Inflammatory macrophage (primary cell): ENCODE measurements around the gene DOCK2.
"Not testable (repeated sequence)": the region's sequence is repeated elsewhere in the genome, so short reads cannot be mapped to it uniquely, and the experiment has no call there.

Experiments
- DNase-seq, 2 donors: peaks; one replicate each; pipeline ENCODE4 v3.0.0-alpha.2; 2020 to 2022

Gene DOCK2

DNA sequence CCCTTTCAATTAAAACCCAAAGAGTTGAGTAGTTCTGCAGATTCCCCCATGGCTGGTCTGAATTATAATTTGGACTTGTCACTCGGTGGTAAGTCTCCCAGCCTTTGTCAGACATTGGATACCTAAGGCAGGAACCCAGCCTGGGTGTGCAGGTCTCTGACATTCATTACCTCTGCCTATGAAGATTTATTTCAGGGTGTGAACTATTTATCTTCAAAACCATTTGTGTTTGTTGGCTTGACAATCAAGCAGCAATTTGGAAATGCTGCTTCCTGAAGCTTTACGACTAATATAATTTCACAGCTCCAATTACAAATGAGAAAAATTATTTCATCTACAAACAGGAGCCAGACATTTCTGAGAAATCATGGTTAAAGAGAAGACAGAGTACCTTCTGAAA lies 160.5 kb downstream of the DOCK2 start:
- DNase-seq, result no peak

DNA sequence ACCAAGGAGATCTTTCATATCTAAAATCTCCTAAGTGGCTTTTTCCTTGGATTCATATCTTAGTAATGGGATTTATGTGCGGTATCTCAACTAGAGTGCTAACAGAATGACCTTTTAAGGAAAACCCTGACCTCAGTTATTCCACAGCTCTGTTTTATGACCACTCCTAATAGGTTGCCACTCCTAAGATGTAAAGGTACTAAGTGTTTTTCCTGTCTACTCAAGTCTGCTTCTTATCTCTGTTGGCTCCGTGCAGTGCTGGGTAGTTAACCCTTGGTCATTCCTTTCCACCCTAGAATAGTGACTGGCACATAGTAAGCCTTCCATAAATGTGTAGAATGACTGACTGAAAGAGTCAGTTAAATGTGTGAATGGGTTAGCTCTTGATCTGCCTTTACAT lies 161.4 kb downstream of the DOCK2 start:
- no peak for DNase-seq

DNA sequence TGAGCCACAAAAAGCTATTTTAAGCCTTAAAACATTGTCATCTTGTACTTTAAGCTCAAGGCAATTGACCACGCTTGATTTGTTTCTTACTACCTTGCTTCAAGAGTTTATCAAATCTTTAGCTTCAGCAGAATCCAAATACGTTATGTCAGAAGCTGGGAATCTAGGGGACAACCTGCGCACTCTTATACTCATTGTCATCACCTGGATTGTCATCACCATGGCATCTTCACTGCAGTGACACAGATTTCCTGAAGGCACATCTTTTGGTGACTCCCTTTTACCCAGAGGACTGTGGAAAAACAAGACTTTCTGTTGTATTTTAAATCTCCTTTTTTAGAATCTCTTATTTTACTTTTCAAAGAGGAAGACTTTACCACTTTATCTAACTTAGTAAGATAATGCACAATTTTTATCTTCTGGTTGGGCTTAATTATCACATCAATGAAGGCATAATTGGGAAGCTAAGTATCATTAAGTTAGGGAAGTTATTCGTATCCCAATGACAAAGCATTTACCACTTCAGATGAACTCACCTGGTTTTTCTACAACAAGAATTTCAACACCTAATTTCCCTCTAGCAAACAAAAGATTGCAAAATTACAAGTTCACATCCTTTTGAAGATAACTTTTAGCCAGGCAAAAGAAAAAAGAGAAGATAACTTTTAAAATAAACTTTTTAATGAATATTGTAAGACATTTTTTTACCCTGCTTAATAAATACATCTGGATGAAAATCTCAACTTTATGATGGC lies 162.0 kb downstream of the DOCK2 start:
- DNase-seq, result no peak

DNA sequence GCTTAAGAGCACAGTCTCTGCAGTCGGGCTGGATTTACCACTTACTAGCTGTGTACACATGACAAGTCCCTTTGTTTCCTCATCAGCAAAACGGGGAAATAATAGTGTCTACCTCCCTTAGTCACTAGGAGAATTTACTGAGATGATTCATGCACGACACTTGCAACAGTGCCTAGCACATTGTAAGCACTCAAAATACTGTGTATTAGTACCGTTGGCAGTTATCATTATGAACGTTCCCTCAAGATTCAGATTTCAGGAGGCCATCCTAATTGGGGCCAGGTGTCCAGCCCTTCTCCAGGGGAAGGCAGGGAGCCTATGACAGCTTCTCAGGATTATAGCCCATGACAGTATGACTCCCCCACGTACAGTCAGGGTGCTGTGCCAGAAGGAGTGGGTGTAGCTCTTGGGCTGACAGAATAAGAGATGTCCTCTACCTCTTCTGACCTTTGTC lies 164.3 kb downstream of the DOCK2 start:
- peak; percentile 89 to 91 for DNase-seq

DNA sequence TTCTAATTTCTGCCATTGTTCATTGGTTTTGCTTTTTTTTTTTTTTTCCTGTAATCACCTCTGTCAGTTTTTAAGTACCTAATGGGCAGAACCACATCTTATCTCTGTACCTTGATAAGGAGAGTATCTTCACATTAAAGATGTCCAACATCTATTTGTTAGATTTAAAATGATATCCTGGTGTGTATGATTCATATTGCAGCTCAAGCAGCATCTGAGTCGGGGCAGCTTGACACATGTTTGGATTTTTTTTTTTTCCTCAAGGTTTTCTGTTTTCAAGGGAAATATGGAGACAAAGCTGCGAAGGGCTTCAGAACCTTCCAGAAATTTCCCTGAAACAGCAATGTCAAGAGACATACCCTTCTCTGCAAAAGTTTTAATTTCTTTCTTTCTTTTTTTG lies 164.7 kb downstream of the DOCK2 start:
- DNase-seq, result no peak

DNA sequence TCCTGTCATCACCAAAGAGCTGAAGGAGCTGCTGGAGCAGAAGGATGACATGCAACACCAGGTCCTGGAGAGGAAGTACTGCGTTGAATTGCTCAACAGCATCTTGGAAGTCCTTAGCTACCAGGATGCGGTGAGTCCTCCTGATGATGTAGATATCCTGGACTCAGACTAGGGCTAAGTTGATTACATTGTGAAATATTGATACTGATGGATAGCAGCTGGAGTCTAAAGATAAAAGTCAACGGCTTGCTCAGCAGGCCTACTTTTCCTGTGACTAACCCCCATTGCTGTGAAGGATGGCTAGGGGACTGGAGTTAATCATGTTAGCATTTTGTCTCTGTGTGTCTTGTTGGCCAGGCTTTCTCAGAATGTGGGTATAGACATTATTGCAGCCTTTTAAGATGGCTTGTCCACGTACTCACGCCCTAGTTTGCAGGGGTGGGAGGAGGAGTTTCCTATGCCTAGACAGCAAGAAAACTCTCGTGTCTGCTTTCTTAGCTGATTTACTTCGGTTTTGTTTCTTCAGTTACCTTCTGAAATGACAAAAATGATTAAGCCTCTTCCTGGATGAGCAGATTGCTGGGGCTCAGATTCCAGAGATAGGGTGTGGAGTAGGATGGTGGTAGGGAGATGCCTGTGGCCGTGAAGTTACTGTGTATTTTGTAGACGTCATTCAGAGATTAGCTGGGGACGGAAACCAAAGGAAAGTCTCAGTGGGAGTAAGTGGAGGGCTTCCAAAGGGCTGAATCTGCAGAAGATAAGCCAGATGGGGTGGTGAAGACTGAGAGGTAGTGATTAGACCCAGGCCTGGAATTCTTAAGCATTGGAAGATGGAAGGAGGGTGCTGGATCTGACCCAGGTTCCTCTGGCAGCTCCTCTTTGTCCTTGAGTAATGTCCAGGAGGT lies 166.3 kb downstream of the DOCK2 start:
- peak; percentile 78 to 86 for DNase-seq

DNA sequence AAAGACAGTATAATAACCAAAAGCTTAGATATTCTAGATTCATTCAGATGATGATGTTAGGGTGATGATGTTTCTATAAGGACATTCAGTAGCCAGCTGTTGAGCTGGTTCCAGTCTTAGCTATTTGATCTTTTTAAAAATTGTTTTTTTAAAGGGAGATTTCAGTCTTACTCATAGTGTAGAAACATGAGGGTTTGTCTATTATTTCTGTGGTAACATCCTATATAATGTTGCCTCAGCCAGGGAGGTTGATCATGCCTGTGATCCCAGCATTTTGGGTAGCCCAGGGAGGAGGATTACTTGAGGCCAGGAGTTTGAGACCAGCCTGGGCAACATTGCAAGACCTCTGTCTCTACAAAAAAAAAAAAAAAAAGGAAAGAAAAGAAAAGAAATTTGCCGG lies 167.8 kb downstream of the DOCK2 start:
- DNase-seq, result no peak

DNA sequence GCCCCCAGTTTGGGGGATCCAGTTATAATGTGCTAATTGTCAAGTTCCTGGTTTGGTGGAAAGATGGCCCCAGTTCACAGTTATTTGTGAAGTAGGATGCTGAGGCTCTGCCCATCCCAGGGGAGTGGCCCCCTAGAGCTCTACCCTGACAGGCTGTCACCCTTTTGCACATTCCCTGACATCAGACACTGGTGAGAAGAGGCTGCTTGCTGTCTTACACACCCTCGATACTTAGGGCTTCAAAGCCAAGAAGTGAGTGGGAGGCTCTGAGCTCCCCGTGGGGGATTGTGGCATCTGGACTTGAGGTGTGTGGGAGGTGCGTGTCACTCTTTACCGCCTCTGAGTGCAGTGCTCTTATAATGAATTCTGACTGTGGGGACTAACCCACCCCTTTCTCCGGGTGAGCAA lies 168.5 kb downstream of the DOCK2 start:
- DNase-seq, result peak; percentile 60 to 89

DNA sequence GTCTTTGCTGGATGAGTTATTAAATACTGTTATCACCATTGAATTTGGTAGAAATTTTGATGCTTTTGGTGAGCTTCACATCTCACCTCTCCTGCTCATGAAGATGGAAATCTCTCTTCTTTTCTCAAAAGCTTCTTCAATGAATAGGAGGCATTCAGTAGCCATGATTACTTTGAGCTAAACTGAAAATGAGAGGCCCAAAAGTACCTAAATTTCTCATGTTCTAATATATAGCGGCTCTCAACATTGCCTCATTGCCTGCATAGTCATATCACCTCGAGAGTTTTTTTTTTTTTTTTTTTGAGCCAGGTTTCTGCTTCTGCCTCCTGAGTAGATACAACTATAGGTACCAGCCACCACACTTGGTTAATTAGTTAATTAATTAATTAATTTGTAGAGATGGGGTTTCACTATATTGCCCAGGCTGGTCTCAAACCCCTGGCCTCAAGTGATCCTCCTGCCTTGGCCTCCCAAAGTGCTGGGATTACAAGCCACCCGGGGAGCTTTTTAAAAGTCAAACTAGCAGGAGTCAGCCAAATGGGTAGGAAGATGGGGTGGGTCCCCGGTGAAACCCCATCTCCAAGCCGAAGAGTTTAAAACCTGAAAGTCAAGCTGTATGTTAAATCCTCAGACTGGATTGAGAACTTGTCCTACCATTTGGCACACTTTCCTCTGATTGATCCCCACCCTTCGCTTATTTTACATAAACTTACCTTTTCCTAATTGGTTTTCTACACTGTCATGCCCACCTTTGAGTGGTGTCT lies 169.0 kb downstream of the DOCK2 start:
- no peak for DNase-seq

DNA sequence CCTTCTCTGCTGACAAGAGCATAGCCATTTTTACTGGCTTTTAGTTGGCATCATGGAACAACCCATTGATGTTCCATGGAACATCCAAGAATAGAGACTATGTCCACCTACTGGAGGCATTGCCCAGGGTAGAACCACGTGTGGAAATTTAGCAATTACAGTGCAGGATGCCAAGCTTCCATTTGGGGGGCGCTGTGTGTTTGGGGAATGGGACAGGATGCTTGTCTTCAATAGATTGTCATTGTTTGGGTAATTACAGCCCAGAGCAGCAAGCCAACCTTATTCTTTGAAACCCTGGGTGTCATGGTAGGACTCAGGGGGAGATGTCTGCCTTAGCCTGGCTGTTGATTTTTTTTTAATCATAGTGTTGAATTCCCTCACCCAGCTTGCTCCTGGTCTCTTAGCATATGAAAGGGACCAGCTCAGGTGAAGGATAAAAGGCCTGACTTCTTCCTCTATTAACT lies 171.1 kb downstream of the DOCK2 start:
- DNase-seq, result no peak

DNA sequence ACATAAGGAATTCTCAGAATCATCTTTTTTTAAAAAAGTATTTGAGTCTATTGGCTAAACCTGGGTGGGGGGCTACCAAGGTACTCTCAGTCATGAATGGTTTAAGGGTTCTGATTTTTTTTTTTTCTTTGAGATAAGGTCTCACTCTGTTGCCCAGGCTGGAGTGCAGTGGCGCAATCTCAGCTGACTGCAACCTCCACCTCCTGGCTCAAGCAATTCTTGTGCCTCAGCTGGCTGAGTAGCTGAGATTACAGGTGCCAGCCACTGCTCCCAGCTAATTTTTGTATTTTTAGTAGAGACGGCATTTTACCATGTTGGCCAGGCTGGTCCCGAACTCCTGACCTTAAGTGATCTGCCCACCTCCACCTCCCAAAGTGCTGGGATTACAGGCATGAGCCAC lies 171.8 kb downstream of the DOCK2 start:
- DNase-seq, result not testable (repeated sequence)

DNA sequence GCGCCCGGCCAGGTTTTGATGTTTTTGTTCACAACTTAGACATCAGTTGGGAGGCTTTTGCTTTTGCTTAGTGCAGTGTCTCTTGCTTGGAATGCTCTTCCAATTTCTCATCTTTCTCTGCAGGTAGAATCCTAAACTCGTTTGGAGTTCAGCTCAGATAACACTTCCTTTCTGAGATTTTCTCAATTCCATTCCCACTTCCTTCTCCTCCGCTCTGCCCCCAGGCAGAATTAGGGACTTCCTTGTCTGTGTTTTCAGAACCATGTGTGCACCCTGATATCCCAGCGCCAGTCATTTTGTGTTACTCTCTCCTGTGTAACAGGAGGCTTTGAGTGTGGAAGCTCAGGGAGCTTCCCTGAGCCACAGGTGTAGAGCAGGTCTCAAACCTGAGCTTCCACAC lies 172.2 kb downstream of the DOCK2 start:
- DNase-seq, result peak in 1 of 2 donors; percentile 50

DNA sequence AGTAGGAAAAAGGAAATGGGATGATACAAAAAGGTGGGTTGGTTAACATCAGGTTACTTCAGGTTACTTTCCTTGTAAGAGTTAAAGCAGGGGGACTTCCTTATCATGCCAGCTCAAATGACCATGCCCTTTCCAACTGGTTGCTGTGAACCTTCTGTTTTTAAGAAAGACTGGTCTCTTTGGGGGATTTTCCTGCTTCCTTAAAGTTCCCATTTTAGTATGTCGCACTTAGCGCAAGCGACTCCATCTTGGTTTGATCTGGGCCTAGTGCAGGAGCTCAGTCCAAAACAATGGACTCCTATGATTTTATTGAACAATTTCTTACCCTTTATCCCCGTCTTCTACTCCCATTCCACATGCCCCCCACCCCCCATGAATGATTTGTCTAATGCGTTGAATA lies 173.4 kb downstream of the DOCK2 start:
- DNase-seq, result no peak

DNA sequence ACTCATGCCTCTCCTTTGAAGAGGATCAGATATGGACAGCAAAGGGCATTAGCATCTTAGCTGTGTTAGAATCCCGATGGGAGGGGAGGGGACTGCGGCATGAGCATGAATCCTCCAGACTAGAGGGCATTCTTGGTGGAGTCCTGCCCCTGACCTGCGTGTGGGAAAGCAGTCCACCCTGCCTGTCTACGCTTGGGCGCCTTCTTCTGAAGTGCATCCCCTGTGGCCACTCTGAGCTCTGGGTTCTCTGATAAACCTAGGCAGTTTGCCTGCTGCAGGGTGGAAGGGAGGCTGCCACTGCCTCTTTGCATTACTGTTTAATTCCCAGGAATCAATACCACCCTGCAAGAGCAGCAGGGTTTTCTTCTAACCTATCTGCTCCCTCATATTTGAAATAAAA lies 173.9 kb downstream of the DOCK2 start:
- no peak for DNase-seq

DNA sequence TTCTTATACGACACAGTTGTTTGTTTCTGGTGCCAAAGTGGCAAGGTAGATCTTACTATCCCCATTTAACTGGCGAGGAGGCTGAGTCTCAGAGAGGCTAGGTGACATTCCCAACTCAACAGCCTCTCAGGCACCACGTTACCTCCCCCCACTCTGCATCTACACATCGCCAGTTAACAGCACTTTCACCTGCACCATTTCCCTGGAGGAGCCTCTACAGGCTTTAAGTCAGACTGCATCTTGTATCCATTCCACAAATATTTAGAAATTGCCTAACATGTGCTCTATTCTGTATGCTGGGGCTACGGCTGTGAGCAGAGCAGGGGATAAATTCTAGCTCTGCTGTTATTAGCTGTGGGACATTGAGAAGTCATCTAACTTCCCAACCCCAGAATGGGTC lies 174.6 kb downstream of the DOCK2 start:
- no peak for DNase-seq

DNA sequence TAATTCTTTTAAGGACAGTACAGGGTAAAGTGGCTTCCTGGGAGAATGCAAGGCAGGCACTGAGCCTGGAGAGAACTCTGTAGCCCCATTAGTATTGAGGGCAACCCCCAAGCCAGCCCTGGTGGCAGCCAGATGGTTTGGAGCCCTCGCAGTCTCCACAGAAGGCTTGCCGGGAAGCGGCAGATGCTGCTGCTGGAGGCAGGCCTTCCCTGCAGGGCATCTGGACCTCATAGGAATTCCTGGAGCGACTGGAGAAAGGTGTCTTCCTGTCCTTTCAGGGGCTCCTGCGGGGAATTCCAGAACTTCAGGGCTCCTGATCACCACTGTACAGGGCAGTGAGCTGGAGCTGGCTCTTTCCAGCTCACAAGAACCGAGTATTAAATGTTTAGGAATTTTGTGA lies 175.7 kb downstream of the DOCK2 start:
- no peak for DNase-seq

DNA sequence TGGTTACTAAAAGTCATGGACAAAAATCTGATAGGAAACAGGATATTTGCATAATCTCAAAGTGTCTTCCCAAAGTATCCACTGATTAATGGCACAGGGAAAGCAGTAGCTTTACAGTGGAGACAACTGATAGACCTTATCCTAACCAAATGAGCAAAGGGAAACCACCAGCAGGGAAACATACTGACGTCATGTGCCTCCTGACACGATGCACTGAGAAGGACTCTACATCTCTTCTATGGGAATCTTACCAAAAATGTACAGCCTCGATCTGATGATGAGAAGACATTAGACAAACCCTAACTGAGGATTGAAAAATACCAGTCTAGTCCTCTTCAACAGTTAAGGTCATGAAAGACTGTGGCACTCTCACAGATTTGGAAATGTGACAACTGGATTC lies 177.0 kb downstream of the DOCK2 start:
- DNase-seq, result no peak

DNA sequence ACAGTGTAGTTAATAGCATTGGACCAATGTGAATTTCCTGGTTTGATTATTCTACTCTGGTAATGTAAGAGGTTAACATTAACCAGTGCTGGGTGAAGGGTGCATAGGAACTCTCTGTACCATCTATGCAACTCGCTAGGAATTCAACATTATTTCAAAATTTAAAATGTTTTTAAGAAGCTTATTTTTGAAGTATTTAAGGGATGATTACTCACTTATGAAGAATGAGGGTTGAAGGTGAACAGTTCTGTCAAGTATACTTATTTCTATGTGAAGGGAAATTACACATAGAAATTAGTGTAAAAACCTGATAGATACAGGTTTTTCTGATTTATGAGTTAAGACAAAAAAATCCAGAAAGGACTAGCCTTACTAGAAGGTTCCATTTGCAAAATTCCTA lies 177.4 kb downstream of the DOCK2 start:
- DNase-seq, result no peak

DNA sequence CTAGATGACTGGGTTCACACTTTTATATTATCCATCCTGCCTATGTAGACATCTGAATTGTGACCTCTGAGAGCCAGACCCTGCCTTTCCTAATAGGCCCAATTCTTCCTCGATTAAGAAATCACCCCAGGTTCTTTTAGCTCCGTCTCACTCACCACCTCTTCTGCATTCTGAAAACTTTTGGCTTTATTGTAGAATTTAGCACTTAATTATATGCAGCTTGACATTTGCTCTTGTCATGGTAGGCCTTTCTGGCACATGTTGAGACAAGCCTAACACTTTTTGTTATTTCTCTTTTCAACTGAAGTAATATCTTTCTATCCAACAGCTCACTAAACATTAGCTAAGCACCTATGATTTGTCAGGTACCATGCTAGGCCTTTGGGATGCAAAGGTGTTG lies 180.0 kb downstream of the DOCK2 start:
- no peak for DNase-seq

DNA sequence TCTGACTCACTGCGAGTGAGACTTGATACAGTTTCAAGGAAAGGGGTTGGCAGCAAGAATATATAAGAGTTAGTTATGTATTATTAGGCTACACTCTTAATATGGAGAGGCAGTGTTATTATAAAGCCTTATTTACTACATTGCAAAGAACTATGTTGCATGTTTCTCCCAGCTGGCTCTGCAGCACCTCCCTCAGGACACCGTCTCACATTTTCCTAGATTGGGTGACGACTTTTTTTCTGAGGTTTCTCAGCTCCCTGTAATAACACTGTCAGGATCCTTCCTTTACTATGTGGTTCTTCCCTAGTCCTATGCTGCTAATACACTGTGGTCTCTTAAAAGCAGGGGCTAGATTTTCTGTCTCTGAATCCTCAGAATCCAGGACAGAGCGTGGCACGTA lies 189.5 kb downstream of the DOCK2 start:
- DNase-seq, result no peak

DNA sequence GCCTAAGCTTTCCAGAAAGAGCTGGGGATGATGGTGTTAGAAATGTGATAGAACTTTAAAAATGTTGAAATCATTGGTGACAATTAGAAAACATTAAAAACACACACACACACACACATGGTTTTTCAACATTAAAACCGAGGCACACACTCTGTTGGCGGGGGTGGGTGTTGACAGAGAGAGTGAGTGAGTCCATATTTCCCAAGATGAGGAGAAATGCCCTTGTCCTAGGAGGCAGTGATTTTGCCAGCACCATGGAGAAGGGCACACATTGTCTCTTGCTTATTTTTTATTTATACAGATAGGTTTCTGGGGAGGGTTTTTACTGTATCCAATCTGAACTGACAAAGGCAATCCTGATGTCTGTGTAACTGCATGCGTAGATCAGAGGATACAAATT lies 190.7 kb downstream of the DOCK2 start:
- DNase-seq, result no peak

DNA sequence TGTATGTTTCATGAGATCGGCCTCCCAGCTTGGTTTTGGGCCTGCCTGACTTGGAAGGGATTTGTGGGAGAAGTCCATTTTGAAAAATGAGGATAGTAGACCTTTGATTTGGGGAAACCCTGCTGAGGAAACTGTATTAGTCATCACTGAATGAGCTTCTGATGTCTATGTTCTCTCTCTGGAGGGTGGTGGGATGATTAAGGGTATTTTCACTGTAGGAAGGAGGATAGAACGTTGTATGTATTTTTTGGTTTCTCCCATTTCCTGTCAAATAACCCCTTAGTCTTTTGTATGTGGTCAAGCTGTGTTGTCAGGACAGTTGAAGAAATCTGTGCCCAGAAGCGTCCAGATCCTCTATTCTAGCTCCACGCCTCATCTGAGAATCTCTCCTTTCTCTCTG lies 191.3 kb downstream of the DOCK2 start:
- no peak for DNase-seq

DNA sequence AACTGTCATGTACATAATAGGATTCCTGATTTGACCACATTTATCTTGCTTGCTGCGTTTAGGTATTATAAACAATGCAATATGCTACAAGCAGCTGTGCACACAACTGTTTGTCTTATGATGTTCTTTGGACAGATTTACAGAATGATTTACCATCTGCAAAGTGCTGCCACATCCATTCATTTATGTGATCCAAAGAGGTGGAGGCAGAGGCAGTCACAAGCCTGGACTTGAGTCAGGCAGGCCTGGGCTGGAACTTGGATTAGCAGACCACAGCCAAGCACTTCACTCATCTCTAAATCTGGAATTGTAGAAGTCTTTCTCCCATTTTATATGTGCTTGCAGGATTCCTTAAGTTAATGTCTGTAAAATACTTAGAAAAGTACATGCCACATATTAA lies 194.3 kb downstream of the DOCK2 start:
- no peak for DNase-seq
